Measurements from ENCODE around the gene ENTHD1.

DNA sequence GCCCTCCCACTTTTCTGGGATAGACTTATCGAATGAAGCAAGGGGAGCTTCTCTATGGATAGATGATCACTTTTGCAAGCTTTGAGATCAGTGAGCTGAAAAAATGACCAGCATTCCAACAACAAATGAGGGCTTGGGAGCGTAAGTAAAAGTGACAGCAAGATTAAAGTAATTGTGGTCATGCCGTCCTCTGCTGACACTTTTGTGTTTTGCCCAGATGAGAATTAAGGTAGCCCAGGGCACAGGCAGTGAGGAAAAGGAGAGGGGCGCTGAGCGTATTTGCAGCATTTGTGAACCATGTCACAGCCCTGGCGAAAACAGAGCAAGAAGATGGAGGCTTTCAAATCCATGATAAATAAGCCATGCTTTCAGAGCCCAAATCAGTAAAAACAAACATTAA, 42.1 kb upstream of the ENTHD1 start:
- TF ChIP-seq, protein P1, sequence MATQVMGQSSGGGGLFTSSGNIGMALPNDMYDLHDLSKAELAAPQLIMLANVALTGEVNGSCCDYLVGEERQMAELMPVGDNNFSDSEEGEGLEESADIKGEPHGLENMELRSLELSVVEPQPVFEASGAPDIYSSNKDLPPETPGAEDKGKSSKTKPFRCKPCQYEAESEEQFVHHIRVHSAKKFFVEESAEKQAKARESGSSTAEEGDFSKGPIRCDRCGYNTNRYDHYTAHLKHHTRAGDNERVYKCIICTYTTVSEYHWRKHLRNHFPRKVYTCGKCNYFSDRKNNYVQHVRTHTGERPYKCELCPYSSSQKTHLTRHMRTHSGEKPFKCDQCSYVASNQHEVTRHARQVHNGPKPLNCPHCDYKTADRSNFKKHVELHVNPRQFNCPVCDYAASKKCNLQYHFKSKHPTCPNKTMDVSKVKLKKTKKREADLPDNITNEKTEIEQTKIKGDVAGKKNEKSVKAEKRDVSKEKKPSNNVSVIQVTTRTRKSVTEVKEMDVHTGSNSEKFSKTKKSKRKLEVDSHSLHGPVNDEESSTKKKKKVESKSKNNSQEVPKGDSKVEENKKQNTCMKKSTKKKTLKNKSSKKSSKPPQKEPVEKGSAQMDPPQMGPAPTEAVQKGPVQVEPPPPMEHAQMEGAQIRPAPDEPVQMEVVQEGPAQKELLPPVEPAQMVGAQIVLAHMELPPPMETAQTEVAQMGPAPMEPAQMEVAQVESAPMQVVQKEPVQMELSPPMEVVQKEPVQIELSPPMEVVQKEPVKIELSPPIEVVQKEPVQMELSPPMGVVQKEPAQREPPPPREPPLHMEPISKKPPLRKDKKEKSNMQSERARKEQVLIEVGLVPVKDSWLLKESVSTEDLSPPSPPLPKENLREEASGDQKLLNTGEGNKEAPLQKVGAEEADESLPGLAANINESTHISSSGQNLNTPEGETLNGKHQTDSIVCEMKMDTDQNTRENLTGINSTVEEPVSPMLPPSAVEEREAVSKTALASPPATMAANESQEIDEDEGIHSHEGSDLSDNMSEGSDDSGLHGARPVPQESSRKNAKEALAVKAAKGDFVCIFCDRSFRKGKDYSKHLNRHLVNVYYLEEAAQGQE (IDR thresholded peaks at IDR 0.05; ENCODE audit: low read depth, low read length), result no peak
- TF ChIP-seq JUNB (IDR thresholded peaks at IDR 0.05) (no peak), KDM1A (IDR thresholded peaks at IDR 0.05; ENCODE audit: borderline replicate concordance) (no peak), POLR2A (IDR thresholded peaks at IDR 0.05; ENCODE audit: low read depth, low read length) (no peak)
- TF ChIP-seq, protein P2, sequence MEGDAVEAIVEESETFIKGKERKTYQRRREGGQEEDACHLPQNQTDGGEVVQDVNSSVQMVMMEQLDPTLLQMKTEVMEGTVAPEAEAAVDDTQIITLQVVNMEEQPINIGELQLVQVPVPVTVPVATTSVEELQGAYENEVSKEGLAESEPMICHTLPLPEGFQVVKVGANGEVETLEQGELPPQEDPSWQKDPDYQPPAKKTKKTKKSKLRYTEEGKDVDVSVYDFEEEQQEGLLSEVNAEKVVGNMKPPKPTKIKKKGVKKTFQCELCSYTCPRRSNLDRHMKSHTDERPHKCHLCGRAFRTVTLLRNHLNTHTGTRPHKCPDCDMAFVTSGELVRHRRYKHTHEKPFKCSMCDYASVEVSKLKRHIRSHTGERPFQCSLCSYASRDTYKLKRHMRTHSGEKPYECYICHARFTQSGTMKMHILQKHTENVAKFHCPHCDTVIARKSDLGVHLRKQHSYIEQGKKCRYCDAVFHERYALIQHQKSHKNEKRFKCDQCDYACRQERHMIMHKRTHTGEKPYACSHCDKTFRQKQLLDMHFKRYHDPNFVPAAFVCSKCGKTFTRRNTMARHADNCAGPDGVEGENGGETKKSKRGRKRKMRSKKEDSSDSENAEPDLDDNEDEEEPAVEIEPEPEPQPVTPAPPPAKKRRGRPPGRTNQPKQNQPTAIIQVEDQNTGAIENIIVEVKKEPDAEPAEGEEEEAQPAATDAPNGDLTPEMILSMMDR (IDR thresholded peaks at IDR 0.05 in 2 of 3, conservative IDR thresholded peaks at IDR 0.05 in 1 of 3; ENCODE audit: control insufficient read depth in 2 of 3, extremely low read depth in 1 of 3, insufficient read depth in 1 of 3, low read depth in 3 of 3, low read length in 3 of 3), result no peak

All from GM12878 (cell line).